NCI-H1694 treated with DMSO at 0.1 percent for 48 hours (cell line): ENCODE data around the gene ANK3.

Experiments used
- DNase-seq: peaks from one replicate; lab custom pipeline; 2025; lab: John Stamatoyannopoulos, UW

Gene ANK3

GRCh38 chr10:60343254-60343653, 46.4 kb downstream of the ANK3 start:
- no peak for DNase-seq

- no peak for DNase-seq
These were observed 47.7 kb downstream of the ANK3 start for GRCh38 chr10:60341969-60342368.

- no peak for DNase-seq
These were observed 48.7 kb downstream of the ANK3 start for GRCh38 chr10:60340973-60341372.

- DNase-seq: no peak
These were observed 49.9 kb downstream of the ANK3 start for GRCh38 chr10:60339757-60340156.

- DNase-seq: no peak
These were observed 50.9 kb downstream of the ANK3 start for GRCh38 chr10:60338786-60339185.

- no peak for DNase-seq
These were observed 51.6 kb downstream of the ANK3 start for GRCh38 chr10:60338002-60338564.

GRCh38 chr10:60336901-60337630, 52.6 kb downstream of the ANK3 start:
- no peak for DNase-seq

- peak; percentile 13 for DNase-seq
These were observed 54.0 kb downstream of the ANK3 start for GRCh38 chr10:60335708-60336107.

GRCh38 chr10:60334991-60335390, 54.7 kb downstream of the ANK3 start:
- no peak for DNase-seq

GRCh38 chr10:60332371-60332770, 57.3 kb downstream of the ANK3 start:
- no peak for DNase-seq

- DNase-seq: no peak
These were observed 57.8 kb downstream of the ANK3 start for GRCh38 chr10:60331886-60332285.

GRCh38 chr10:60323162-60323561, 66.5 kb downstream of the ANK3 start:
- no peak for DNase-seq

- DNase-seq: no peak
These were observed 69.0 kb downstream of the ANK3 start for GRCh38 chr10:60320666-60321065.

- DNase-seq: no peak
These were observed 73.6 kb downstream of the ANK3 start for GRCh38 chr10:60316029-60316428.

GRCh38 chr10:60315311-60315710, 74.4 kb downstream of the ANK3 start:
- DNase-seq: no peak

- DNase-seq: no peak
These were observed 75.4 kb downstream of the ANK3 start for GRCh38 chr10:60314069-60314940.

GRCh38 chr10:60313589-60313952, 76.1 kb downstream of the ANK3 start:
- DNase-seq: no peak

- DNase-seq: no peak
These were observed 76.7 kb downstream of the ANK3 start for GRCh38 chr10:60312818-60313588.

GRCh38 chr10:60311821-60312220, 77.9 kb downstream of the ANK3 start:
- no peak for DNase-seq

- DNase-seq: no peak
These were observed 78.9 kb downstream of the ANK3 start for GRCh38 chr10:60310740-60311139.

- DNase-seq: no peak
These were observed 79.8 kb downstream of the ANK3 start for GRCh38 chr10:60309891-60310290.

- DNase-seq: no peak
These were observed 80.3 kb downstream of the ANK3 start for GRCh38 chr10:60309371-60309770.
